HEK293T (cell line): ENCODE data around the gene MSH3.

Experiments
- CTCF ChIA-PET: fragments of 350-600 bp; formaldehyde crosslinking; extraction: SDS; loops from one replicate; lab custom pipeline; 2021; ENCODE audit warnings: antibody characterized with exemption, inconsistent platforms; lab: Yijun Ruan, JAX
- POLR2A ChIA-PET: fragments of 350-600 bp; formaldehyde crosslinking; extraction: SDS; loops from one replicate; lab custom pipeline; 2020; ENCODE audit warnings: antibody characterized with exemption, inconsistent platforms; lab: Yijun Ruan, JAX
- DNase-seq: peaks from one replicate; pipeline ENCODE4 v3.0.0; 2012; ENCODE audit warnings: mixed read lengths; ENCODE audit errors: extremely low spot score
- ARNT ChIP-seq: fragments of 450-650 bp; IDR thresholded peaks from 2 replicates; pipeline ENCODE4 v1.6.1; 2017; ENCODE audit warnings: mild to moderate bottlenecking
- BHLHE40 ChIP-seq: fragments of 450-650 bp; IDR thresholded peaks from 2 replicates; pipeline ENCODE4 v1.6.1; 2016; ENCODE audit warnings: mild to moderate bottlenecking, moderate library complexity, borderline replicate concordance
- CTBP1 ChIP-seq: fragments of 450-650 bp; IDR thresholded peaks from 2 replicates; pipeline ENCODE4 v1.6.1; 2016; ENCODE audit warnings: borderline replicate concordance
- ELF4 ChIP-seq: fragments of 450-650 bp; IDR thresholded peaks from 2 replicates; pipeline ENCODE4 v1.6.1; 2017; ENCODE audit warnings: antibody characterized with exemption
- FOXA1 ChIP-seq: fragments of 450-650 bp; IDR thresholded peaks from 2 replicates; pipeline ENCODE4 v1.6.1; 2016; ENCODE audit warnings: mild to moderate bottlenecking
- FOXK2 ChIP-seq: fragments of 450-650 bp; IDR thresholded peaks from 2 replicates; pipeline ENCODE4 v1.6.1; 2016; ENCODE audit warnings: mild to moderate bottlenecking
- FOXM1 ChIP-seq: fragments of 450-650 bp; IDR thresholded peaks from 2 replicates; pipeline ENCODE4 v1.6.1; 2017; ENCODE audit warnings: mild to moderate bottlenecking, borderline replicate concordance
- HDGF ChIP-seq: fragments of 450-650 bp; IDR thresholded peaks from 2 replicates; pipeline ENCODE4 v1.6.1; 2017; ENCODE audit warnings: antibody characterized with exemption, borderline replicate concordance
- L3MBTL2 ChIP-seq: fragments of 450-650 bp; conservative IDR thresholded peaks from 2 replicates; pipeline ENCODE4 v1.6.1; 2016; ENCODE audit warnings: mild to moderate bottlenecking
- LEF1 ChIP-seq: fragments of 450-650 bp; IDR thresholded peaks from 2 replicates; pipeline ENCODE4 v1.6.1; 2017; ENCODE audit warnings: mild to moderate bottlenecking, borderline replicate concordance
- NFRKB ChIP-seq: fragments of 450-650 bp; IDR thresholded peaks from 2 replicates; pipeline ENCODE4 v1.6.1; 2016; ENCODE audit warnings: mild to moderate bottlenecking, moderate library complexity
- PKNOX1 ChIP-seq: fragments of 450-650 bp; IDR thresholded peaks from 2 replicates; pipeline ENCODE4 v1.6.1; 2016
- SP1 ChIP-seq: fragments of 450-650 bp; IDR thresholded peaks from 2 replicates; pipeline ENCODE4 v1.6.1; 2017
- SUZ12 ChIP-seq: fragments of 450-650 bp; IDR thresholded peaks from 2 replicates; pipeline ENCODE4 v1.6.1; 2016; ENCODE audit warnings: mild to moderate bottlenecking
- TARDBP ChIP-seq: fragments of 450-650 bp; IDR thresholded peaks from 2 replicates; pipeline ENCODE4 v1.6.1; 2016
- ZNF384 ChIP-seq: fragments of 450-650 bp; IDR thresholded peaks from 2 replicates; pipeline ENCODE4 v1.6.1; 2016

The MSH3 gene

GRCh38 chr5:80697100-80697499 is 42.6 kb downstream of the MSH3 start:
- POLR2A ChIA-PET: no interaction called here
- TF ChIP-seq FOXM1 (no peak), BHLHE40 (no peak), HDGF (no peak), TARDBP (no peak), L3MBTL2 (no peak), ZNF384 (no peak), NFRKB (no peak), ELF4 (no peak)
- no peak for DNase-seq
- CTCF ChIA-PET: no interaction called here

GRCh38 chr5:80698369-80698768 is 43.9 kb downstream of the MSH3 start:
- DNase-seq: no peak
- CTCF ChIA-PET: no interaction called here
- TF ChIP-seq LEF1 (no peak), HDGF (no peak), SP1 (no peak), SUZ12 (no peak), ELF4 (no peak), BHLHE40 (no peak), FOXK2 (no peak), FOXM1 (no peak), FOXA1 (no peak)
- POLR2A ChIA-PET: no interaction called here

DNA sequence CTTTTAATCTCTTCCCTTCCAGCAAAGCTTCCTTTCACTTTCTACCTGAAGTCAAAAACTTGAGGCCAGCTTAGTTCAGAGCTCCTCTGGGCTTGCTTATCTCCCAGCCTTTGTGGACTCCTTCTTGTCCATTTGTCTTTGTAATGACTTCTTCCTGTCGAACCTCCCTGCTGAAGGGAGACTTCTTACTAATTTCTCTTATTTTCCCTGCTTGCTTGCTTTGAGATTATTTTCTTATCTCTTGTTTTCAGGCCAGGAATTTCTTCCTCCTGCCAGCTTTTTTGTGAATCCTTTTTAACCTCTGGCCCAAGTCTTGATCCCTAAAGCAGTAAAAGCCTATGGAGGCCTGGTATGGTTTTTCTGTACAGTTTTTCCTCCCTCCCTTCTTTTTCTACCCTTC is 47.1 kb downstream of the MSH3 start:
- ChIA-PET CTCF (no interaction called here), POLR2A (no interaction called here)
- TF ChIP-seq ELF4 (no peak), CTBP1 (no peak), FOXM1 (no peak), SUZ12 (no peak)
- DNase-seq: no peak

GRCh38 chr5:80703291-80703690 is 48.8 kb downstream of the MSH3 start:
- CTCF ChIA-PET: no interaction called here

DNA sequence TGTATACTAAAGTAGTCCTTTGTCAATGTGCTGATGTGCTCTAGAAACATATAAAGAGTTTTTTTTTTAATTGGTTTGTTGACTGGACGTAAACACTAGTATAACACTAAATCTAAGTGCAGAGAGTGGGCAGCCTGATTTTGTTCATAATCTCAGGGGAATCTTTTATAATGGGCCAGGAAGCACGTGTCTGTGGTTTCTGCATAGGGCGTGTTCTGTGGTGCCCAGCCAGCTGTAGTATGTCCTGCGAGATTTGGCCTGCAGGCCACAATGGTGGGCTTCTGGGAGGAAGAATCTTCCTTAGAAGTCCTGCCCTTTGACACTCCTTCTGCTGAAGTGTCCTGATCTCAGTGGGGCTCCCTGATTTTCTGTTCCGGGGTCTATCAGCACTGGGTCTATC is 49.3 kb downstream of the MSH3 start:
- no peak for TF ChIP-seq HDGF
- TF ChIP-seq NFRKB: no peak
- TF ChIP-seq SP1: no peak
- TF ChIP-seq ZNF384: no peak
- TF ChIP-seq TARDBP: no peak
- no peak for TF ChIP-seq CTBP1
- no peak for TF ChIP-seq ARNT
- no peak for DNase-seq
- ChIA-PET CTCF (no interaction called here), POLR2A (no interaction called here)

More at GRCh38 chr5:80703291-80703690, 48.8 kb downstream of the MSH3 start:
- DNase-seq: no peak
- no peak for TF ChIP-seq FOXK2
- TF ChIP-seq ZNF384: no peak
- TF ChIP-seq SUZ12: no peak
- no peak for TF ChIP-seq ARNT
- TF ChIP-seq PKNOX1: no peak
- TF ChIP-seq CTBP1: no peak
- no peak for TF ChIP-seq NFRKB
- no peak for TF ChIP-seq BHLHE40
- no peak for TF ChIP-seq SP1
- TF ChIP-seq LEF1: no peak
- no peak for TF ChIP-seq ELF4
- no peak for TF ChIP-seq TARDBP
- TF ChIP-seq FOXA1: no peak
- TF ChIP-seq HDGF: no peak
- TF ChIP-seq L3MBTL2: no peak
- TF ChIP-seq FOXM1: no peak
- POLR2A ChIA-PET: no interaction called here

GRCh38 chr5:80704221-80704620 is 49.8 kb downstream of the MSH3 start:
- no peak for DNase-seq
- ChIA-PET CTCF (no interaction called here), POLR2A (no interaction called here)
- TF ChIP-seq ELF4: no peak

DNA sequence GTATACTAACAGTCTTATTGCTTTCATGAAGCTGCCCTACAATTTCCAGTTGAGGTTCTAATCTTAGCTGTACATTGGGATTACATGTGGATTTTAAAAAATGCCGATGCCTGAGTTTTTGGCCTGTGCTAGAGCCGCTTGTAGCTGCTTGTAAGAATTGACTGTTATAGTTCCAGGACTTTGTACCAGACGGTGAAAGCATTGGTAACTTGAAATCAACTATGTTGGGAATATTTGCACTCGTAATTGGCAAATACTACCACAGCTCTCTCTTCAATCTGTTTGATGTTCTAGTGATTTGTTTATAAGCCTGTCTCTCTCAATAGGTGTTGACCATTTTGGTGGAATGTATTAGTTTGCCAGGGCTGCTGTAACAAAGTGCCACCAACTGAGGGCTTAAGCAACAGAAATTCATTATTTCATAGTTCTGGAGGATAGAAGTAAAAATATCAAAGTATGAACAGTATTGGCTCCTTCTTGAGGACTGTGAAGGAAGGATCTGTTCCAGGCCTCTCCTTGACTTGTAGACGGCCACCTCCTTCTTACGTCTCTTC is 50.8 kb downstream of the MSH3 start:
- TF ChIP-seq FOXM1 (no peak), NFRKB (no peak), SUZ12 (no peak), SP1 (no peak), L3MBTL2 (no peak), ELF4 (no peak), ARNT (no peak)
- no peak for DNase-seq
- POLR2A ChIA-PET: no interaction called here
- CTCF ChIA-PET: no interaction called here

DNA sequence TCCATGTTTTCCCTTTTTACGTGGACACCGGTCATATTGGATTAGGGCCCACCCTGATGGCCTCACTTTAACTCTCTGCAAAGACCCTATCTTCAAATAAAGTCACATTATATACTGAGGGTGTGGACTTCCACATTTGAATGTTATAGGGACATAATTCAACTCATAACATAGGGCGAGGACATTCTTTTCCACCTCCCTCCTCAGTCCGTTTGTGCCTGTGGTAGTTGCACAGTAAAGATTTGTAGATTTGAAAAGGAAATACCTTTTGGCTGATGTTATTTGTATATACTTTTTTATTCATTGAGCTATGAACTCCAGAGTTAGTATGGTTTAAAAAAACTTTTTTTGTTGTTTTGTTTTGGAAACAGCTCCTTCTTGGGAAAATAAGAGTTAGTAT is 51.3 kb downstream of the MSH3 start:
- no peak for TF ChIP-seq BHLHE40
- no peak for TF ChIP-seq FOXK2
- TF ChIP-seq FOXA1: no peak
- no peak for TF ChIP-seq FOXM1
- TF ChIP-seq NFRKB: no peak
- no peak for TF ChIP-seq SP1
- TF ChIP-seq LEF1: no peak
- TF ChIP-seq HDGF: no peak
- no peak for TF ChIP-seq SUZ12
- POLR2A ChIA-PET: no interaction called here
- CTCF ChIA-PET: no interaction called here

More for the DNA sequence above, 51.3 kb downstream of the MSH3 start:
- DNase-seq: no peak
